Lower leg skin (tissue), 3 donors: ENCODE data around the gene NPAS3.

Experiments used
- CTCF ChIP-seq, 3 donors: fragments of 450-650 bp; IDR thresholded peaks; one replicate each; pipeline ENCODE4 v1.5.1; 2016; ENCODE audit warnings: antibody characterized with exemption in 3 of 3, mild to moderate bottlenecking in 3 of 3, moderate library complexity in 2 of 3
- POLR2A ChIP-seq, 2 donors: fragments of 450-650 bp; IDR thresholded peaks; one replicate each; pipeline ENCODE4 v1.6.1; 2016 to 2017; ENCODE audit warnings: antibody characterized with exemption in 2 of 2, mild to moderate bottlenecking in 1 of 2, moderate library complexity in 1 of 2

- TF ChIP-seq CTCF (IDR thresholded peaks at IDR 0.05) (no peak), POLR2A (IDR thresholded peaks at IDR 0.05) (no peak)
Observed at GRCh38 chr14:33655421-33655820, 716.7 kb downstream of the NPAS3 start.
